HK-2 (cell line): ENCODE measurements around the gene SGO2.
A peak's percentile ranks its signal among the peaks of the same experiment; 100 is the strongest.
"Not testable (repeated sequence)": the region's sequence is repeated elsewhere in the genome, so short reads cannot be mapped to it uniquely, and the experiment has no call there.

Source experiments
- DNase-seq: peaks from one replicate; pipeline ENCODE4 v3.0.0-alpha.2; 2018; ENCODE audit not compliant: unreplicated experiment

SGO2 gene

GRCh38 chr2:200592406-200593075, 66.5 kb downstream of the SGO2 start:
- DNase-seq, result no peak

- DNase-seq, result no peak
Measured at GRCh38 chr2:200593905-200594304, 67.9 kb downstream of the SGO2 start.

- DNase-seq, result no peak
Measured at GRCh38 chr2:200595913-200596312, 69.9 kb downstream of the SGO2 start.

- DNase-seq, result no peak
Measured at GRCh38 chr2:200596774-200597570, 71.0 kb downstream of the SGO2 start.

GRCh38 chr2:200599206-200599605, 73.2 kb downstream of the SGO2 start:
- DNase-seq, result no peak

GRCh38 chr2:200600549-200601225, 74.7 kb downstream of the SGO2 start:
- no peak for DNase-seq

- no peak for DNase-seq
Measured at GRCh38 chr2:200602584-200602983, 76.6 kb downstream of the SGO2 start.

- DNase-seq, result no peak
Measured at GRCh38 chr2:200603972-200604371, 78.0 kb downstream of the SGO2 start.

GRCh38 chr2:200604571-200605255, 78.7 kb downstream of the SGO2 start:
- no peak for DNase-seq

GRCh38 chr2:200608341-200609027, 82.5 kb downstream of the SGO2 start:
- no peak for DNase-seq

- DNase-seq, result peak; percentile 39
Measured at GRCh38 chr2:200609028-200609614, 83.1 kb downstream of the SGO2 start.

GRCh38 chr2:200610217-200610616, 84.2 kb downstream of the SGO2 start:
- not testable (repeated sequence) for DNase-seq

GRCh38 chr2:200613692-200614091, 87.7 kb downstream of the SGO2 start:
- no peak for DNase-seq

GRCh38 chr2:200614249-200614648, 88.2 kb downstream of the SGO2 start:
- DNase-seq, result no peak

- DNase-seq, result peak; percentile 49
Measured at GRCh38 chr2:200615247-200615646, 89.2 kb downstream of the SGO2 start.

- no peak for DNase-seq
Measured at GRCh38 chr2:200616193-200616592, 90.2 kb downstream of the SGO2 start.

- no peak for DNase-seq
Measured at GRCh38 chr2:200616656-200617055, 90.6 kb downstream of the SGO2 start.

- DNase-seq, result no peak
Measured at GRCh38 chr2:200617156-200618053, 91.4 kb downstream of the SGO2 start.

- DNase-seq, result no peak
Measured at GRCh38 chr2:200618054-200618419, 92.0 kb downstream of the SGO2 start.

- DNase-seq, result no peak
Measured at GRCh38 chr2:200618590-200619021, 92.6 kb downstream of the SGO2 start.
